Activated effector memory CD4-positive, alpha-beta T cell treated with Interleukin-2 at 50 U/mL for 16 hours (primary cell): Measurements from ENCODE around the gene ARRDC5.
"Not testable (repeated sequence)": the region's sequence is repeated elsewhere in the genome, so short reads cannot be mapped to it uniquely, and the experiment has no call there.

Experiments
- DNase-seq: peaks from one replicate; pipeline ENCODE4 v3.0.0-alpha.2; 2020

The ARRDC5 gene

GRCh38 chr19:4867534-4868285 lies 35.0 kb downstream of the ARRDC5 start, which contains the start of gene PLIN3:
Gene PLIN3, minus strand, starts transcription at chr19:4867667. Its CDS starts 6,273 bp downstream, at chr19:4861394.
- peak; percentile 84 for DNase-seq

- DNase-seq, result peak; percentile 31
These were observed 35.9 kb downstream of the ARRDC5 start for GRCh38 chr19:4866595-4867424.

GRCh38 chr19:4861147-4861546 lies 41.5 kb downstream of the ARRDC5 start:
- no peak for DNase-seq

- DNase-seq, result no peak
These were observed 43.0 kb downstream of the ARRDC5 start for GRCh38 chr19:4859697-4860096.

- DNase-seq, result not testable (repeated sequence)
These were observed 46.2 kb downstream of the ARRDC5 start for GRCh38 chr19:4856468-4856867.

- not testable (repeated sequence) for DNase-seq
These were observed 49.2 kb downstream of the ARRDC5 start for GRCh38 chr19:4853506-4853905.

- no peak for DNase-seq
These were observed 50.2 kb downstream of the ARRDC5 start for GRCh38 chr19:4852484-4852883.

- peak; percentile 54 for DNase-seq
These were observed 51.0 kb downstream of the ARRDC5 start for GRCh38 chr19:4851551-4852290.

GRCh38 chr19:4849019-4849418 lies 53.7 kb downstream of the ARRDC5 start:
- DNase-seq, result no peak

- no peak for DNase-seq
These were observed 55.3 kb downstream of the ARRDC5 start for GRCh38 chr19:4847190-4847973.

GRCh38 chr19:4845975-4846374 lies 56.7 kb downstream of the ARRDC5 start:
- DNase-seq, result not testable (repeated sequence)

GRCh38 chr19:4844348-4845179 lies 58.1 kb downstream of the ARRDC5 start:
- no peak for DNase-seq

- DNase-seq, result no peak
These were observed 59.1 kb downstream of the ARRDC5 start for GRCh38 chr19:4843647-4843965.
